ENCODE measurements around the gene TRPM1.

Gene TRPM1

GRCh38 chr15:31058236-31058962 lies 43.1 kb downstream of the TRPM1 start:
- Histone ChIP-seq H3K4me1 (ENCODE audit: control insufficient read depth, insufficient read depth, low read length) (no peaks in the 10 kb centered on the region), H3K36me3 (ENCODE audit: control insufficient read depth, insufficient read depth, low read length) (no peaks in the 10 kb centered on the region), H3K27me3 (ENCODE audit: control insufficient read depth, insufficient read depth, low read length, poor library complexity, severe bottlenecking) (no peaks in the 10 kb centered on the region), H3K4me3 (ENCODE audit: insufficient read depth, low read depth, low read length) (no peak overlapping the region), H3K9me3 (ENCODE audit: control insufficient read depth, low read length) (no peaks in the 10 kb centered on the region), H3K27ac (ENCODE audit: insufficient read depth, low read depth, low read length, poor library complexity, severe bottlenecking) (no peak overlapping the region)
- WGBS, 2 experiments, result 93 to 97% methylated on average over 6 of the region's 6 CpGs

- 88 to 90% methylated on average over 3 of the region's 3 CpGs for WGBS, 2 experiments
- Histone ChIP-seq H3K36me3 (ENCODE audit: control insufficient read depth, insufficient read depth, low read length) (no peaks in the 10 kb centered on the region), H3K27me3 (ENCODE audit: control insufficient read depth, insufficient read depth, low read length, poor library complexity, severe bottlenecking) (no peaks in the 10 kb centered on the region), H3K27ac (ENCODE audit: insufficient read depth, low read depth, low read length, poor library complexity, severe bottlenecking) (no peak overlapping the region), H3K9me3 (ENCODE audit: control insufficient read depth, low read length) (no peaks in the 10 kb centered on the region), H3K4me1 (ENCODE audit: control insufficient read depth, insufficient read depth, low read length) (no peaks in the 10 kb centered on the region), H3K4me3 (ENCODE audit: insufficient read depth, low read depth, low read length) (no peak overlapping the region)
Observed at GRCh38 chr15:31051496-31052080, 49.9 kb downstream of the TRPM1 start.

GRCh38 chr15:31050953-31051352 lies 50.6 kb downstream of the TRPM1 start:
- WGBS, 2 experiments, result 92% methylated on average over 10 of the region's 10 CpGs
- H3K9me3 ChIP-seq (ENCODE audit: control insufficient read depth, low read length), result no peaks in the 10 kb centered on the region
- no peaks in the 10 kb centered on the region for H3K36me3 ChIP-seq (ENCODE audit: control insufficient read depth, insufficient read depth, low read length)
- no peak overlapping the region for H3K27ac ChIP-seq (ENCODE audit: insufficient read depth, low read depth, low read length, poor library complexity, severe bottlenecking)
- no peak overlapping the region for H3K4me3 ChIP-seq (ENCODE audit: insufficient read depth, low read depth, low read length)
- no peaks in the 10 kb centered on the region for H3K27me3 ChIP-seq (ENCODE audit: control insufficient read depth, insufficient read depth, low read length, poor library complexity, severe bottlenecking)
- H3K4me1 ChIP-seq (ENCODE audit: control insufficient read depth, insufficient read depth, low read length), result no peaks in the 10 kb centered on the region

- Histone ChIP-seq H3K27ac (ENCODE audit: insufficient read depth, low read depth, low read length, poor library complexity, severe bottlenecking) (no peak overlapping the region), H3K27me3 (ENCODE audit: control insufficient read depth, insufficient read depth, low read length, poor library complexity, severe bottlenecking) (no peaks in the 10 kb centered on the region), H3K4me1 (ENCODE audit: control insufficient read depth, insufficient read depth, low read length) (no peaks in the 10 kb centered on the region), H3K36me3 (ENCODE audit: control insufficient read depth, insufficient read depth, low read length) (no peaks in the 10 kb centered on the region), H3K4me3 (ENCODE audit: insufficient read depth, low read depth, low read length) (no peak overlapping the region), H3K9me3 (ENCODE audit: control insufficient read depth, low read length) (no peaks in the 10 kb centered on the region)
- WGBS, 2 experiments, result 82 to 84% methylated on average over 12 of the region's 12 CpGs
Observed at GRCh38 chr15:31049682-31050615, 51.6 kb downstream of the TRPM1 start.

GRCh38 chr15:31049111-31049510 lies 52.4 kb downstream of the TRPM1 start:
- Histone ChIP-seq H3K9me3 (ENCODE audit: control insufficient read depth, low read length) (no peaks in the 10 kb centered on the region), H3K36me3 (ENCODE audit: control insufficient read depth, insufficient read depth, low read length) (no peaks in the 10 kb centered on the region), H3K4me3 (ENCODE audit: insufficient read depth, low read depth, low read length) (no peak overlapping the region), H3K27ac (ENCODE audit: insufficient read depth, low read depth, low read length, poor library complexity, severe bottlenecking) (no peak overlapping the region), H3K4me1 (ENCODE audit: control insufficient read depth, insufficient read depth, low read length) (no peaks in the 10 kb centered on the region), H3K27me3 (ENCODE audit: control insufficient read depth, insufficient read depth, low read length, poor library complexity, severe bottlenecking) (no peaks in the 10 kb centered on the region)
- 92 to 93% methylated on average over 10 of the region's 10 CpGs for WGBS, 2 experiments

- no peak overlapping the region for H3K4me3 ChIP-seq (ENCODE audit: insufficient read depth, low read depth, low read length)
- H3K9me3 ChIP-seq (ENCODE audit: control insufficient read depth, low read length), result no peaks in the 10 kb centered on the region
- no peaks in the 10 kb centered on the region for H3K4me1 ChIP-seq (ENCODE audit: control insufficient read depth, insufficient read depth, low read length)
- H3K27ac ChIP-seq (ENCODE audit: insufficient read depth, low read depth, low read length, poor library complexity, severe bottlenecking), result no peak overlapping the region
- WGBS, 2 experiments, result 91 to 95% methylated on average over 7 to 8 of the region's 8 CpGs
- H3K27me3 ChIP-seq (ENCODE audit: control insufficient read depth, insufficient read depth, low read length, poor library complexity, severe bottlenecking), result no peaks in the 10 kb centered on the region
- H3K36me3 ChIP-seq (ENCODE audit: control insufficient read depth, insufficient read depth, low read length), result no peaks in the 10 kb centered on the region
Observed at GRCh38 chr15:31047437-31047836, 54.1 kb downstream of the TRPM1 start.

- Histone ChIP-seq H3K27me3 (ENCODE audit: control insufficient read depth, insufficient read depth, low read length, poor library complexity, severe bottlenecking) (no peaks in the 10 kb centered on the region), H3K9me3 (ENCODE audit: control insufficient read depth, low read length) (no peaks in the 10 kb centered on the region), H3K36me3 (ENCODE audit: control insufficient read depth, insufficient read depth, low read length) (no peaks in the 10 kb centered on the region), H3K4me3 (ENCODE audit: insufficient read depth, low read depth, low read length) (no peak overlapping the region), H3K4me1 (ENCODE audit: control insufficient read depth, insufficient read depth, low read length) (no peaks in the 10 kb centered on the region), H3K27ac (ENCODE audit: insufficient read depth, low read depth, low read length, poor library complexity, severe bottlenecking) (no peak overlapping the region)
- 89 to 90% methylated on average over 19 of the region's 19 CpGs for WGBS, 2 experiments
Observed at GRCh38 chr15:31046759-31047359, 54.7 kb downstream of the TRPM1 start.

- 97 to 98% methylated on average over 3 of the region's 3 CpGs for WGBS, 2 experiments
Observed at GRCh38 chr15:31045606-31046005, 55.9 kb downstream of the TRPM1 start.

GRCh38 chr15:31042751-31043150 lies 58.8 kb downstream of the TRPM1 start:
- no peak overlapping the region for H3K4me3 ChIP-seq (ENCODE audit: insufficient read depth, low read depth, low read length)
- H3K36me3 ChIP-seq (ENCODE audit: control insufficient read depth, insufficient read depth, low read length), result no peaks in the 10 kb centered on the region
- H3K9me3 ChIP-seq (ENCODE audit: control insufficient read depth, low read length), result no peaks in the 10 kb centered on the region
- no peaks in the 10 kb centered on the region for H3K27me3 ChIP-seq (ENCODE audit: control insufficient read depth, insufficient read depth, low read length, poor library complexity, severe bottlenecking)
- H3K27ac ChIP-seq (ENCODE audit: insufficient read depth, low read depth, low read length, poor library complexity, severe bottlenecking), result no peak overlapping the region
- H3K4me1 ChIP-seq (ENCODE audit: control insufficient read depth, insufficient read depth, low read length), result no peaks in the 10 kb centered on the region
- 92 to 96% methylated on average over 2 of the region's 2 CpGs for WGBS, 2 experiments

More at GRCh38 chr15:31045606-31046005, 55.9 kb downstream of the TRPM1 start:
- Histone ChIP-seq H3K9me3 (ENCODE audit: control insufficient read depth, low read length) (no peaks in the 10 kb centered on the region), H3K4me1 (ENCODE audit: control insufficient read depth, insufficient read depth, low read length) (no peaks in the 10 kb centered on the region), H3K27ac (ENCODE audit: insufficient read depth, low read depth, low read length, poor library complexity, severe bottlenecking) (no peak overlapping the region), H3K36me3 (ENCODE audit: control insufficient read depth, insufficient read depth, low read length) (no peaks in the 10 kb centered on the region), H3K27me3 (ENCODE audit: control insufficient read depth, insufficient read depth, low read length, poor library complexity, severe bottlenecking) (no peaks in the 10 kb centered on the region), H3K4me3 (ENCODE audit: insufficient read depth, low read depth, low read length) (no peak overlapping the region)

- Histone ChIP-seq H3K4me1 (ENCODE audit: control insufficient read depth, insufficient read depth, low read length) (no peaks in the 10 kb centered on the region), H3K27me3 (ENCODE audit: control insufficient read depth, insufficient read depth, low read length, poor library complexity, severe bottlenecking) (no peaks in the 10 kb centered on the region), H3K27ac (ENCODE audit: insufficient read depth, low read depth, low read length, poor library complexity, severe bottlenecking) (no peak overlapping the region), H3K4me3 (ENCODE audit: insufficient read depth, low read depth, low read length) (no peak overlapping the region), H3K9me3 (ENCODE audit: control insufficient read depth, low read length) (no peaks in the 10 kb centered on the region), H3K36me3 (ENCODE audit: control insufficient read depth, insufficient read depth, low read length) (no peaks in the 10 kb centered on the region)
- WGBS, 2 experiments, result 93% methylated on average over 4 of the region's 4 CpGs
Observed at GRCh38 chr15:31041610-31042009, 59.9 kb downstream of the TRPM1 start.
